A673 (cell line): ENCODE data around the gene OSGIN1.

Source experiments
- CTCF ChIP-seq: fragments of 300-800, 200-600 bp; sonication (generic); conservative IDR thresholded peaks from 2 replicates; pipeline ENCODE4 v1.5.1; 2017; ENCODE audit warnings: low read depth, mild to moderate bottlenecking, antibody characterized with exemption, low read length, moderate library complexity, mixed read lengths
- EZH2 ChIP-seq: fragments of 200-600 bp; sonication (generic); IDR thresholded peaks from 2 replicates; pipeline ENCODE4 v1.6.1; 2017; ENCODE audit warnings: borderline replicate concordance, low read depth, mild to moderate bottlenecking, mixed read lengths, antibody characterized with exemption, low read length; ENCODE audit not compliant: poor library complexity, severe bottlenecking

GRCh38 chr16:83967838-83968305, 14.8 kb downstream of the OSGIN1 start, which contains the start of gene NECAB2:
- TF ChIP-seq CTCF, result peak; percentile 59
- no peak for TF ChIP-seq EZH2
